ENCODE measurements around the gene PHACTR3.

DNA sequence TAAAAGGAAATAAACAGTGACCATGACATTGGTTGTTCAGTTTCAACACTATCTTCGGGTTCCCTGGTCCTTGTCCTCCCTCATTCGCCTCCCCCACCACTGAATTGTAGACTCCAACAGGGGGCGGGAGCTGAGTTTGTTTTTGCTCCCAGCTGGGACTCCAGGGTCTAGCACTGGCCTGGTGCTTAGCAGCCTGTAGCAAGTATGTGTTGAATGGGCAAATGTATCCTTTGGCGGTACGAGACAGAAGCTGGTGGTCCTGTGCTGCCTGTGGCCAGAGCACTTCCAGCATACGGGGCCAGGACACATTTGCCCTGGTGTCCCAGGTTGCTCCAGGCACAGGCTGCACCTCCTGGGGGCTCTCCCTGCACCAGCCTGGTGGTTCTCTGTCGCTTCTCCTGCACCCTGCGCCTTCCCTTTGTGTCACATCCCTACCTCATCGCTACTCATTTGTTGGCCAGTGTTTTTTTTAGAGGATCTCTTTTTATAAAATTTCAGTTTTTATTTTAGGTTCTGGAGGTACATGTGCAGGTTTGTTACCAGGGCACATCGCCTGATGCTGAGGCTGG, 40.1 kb downstream of the PHACTR3 start:
- TF ChIP-seq, protein P1, sequence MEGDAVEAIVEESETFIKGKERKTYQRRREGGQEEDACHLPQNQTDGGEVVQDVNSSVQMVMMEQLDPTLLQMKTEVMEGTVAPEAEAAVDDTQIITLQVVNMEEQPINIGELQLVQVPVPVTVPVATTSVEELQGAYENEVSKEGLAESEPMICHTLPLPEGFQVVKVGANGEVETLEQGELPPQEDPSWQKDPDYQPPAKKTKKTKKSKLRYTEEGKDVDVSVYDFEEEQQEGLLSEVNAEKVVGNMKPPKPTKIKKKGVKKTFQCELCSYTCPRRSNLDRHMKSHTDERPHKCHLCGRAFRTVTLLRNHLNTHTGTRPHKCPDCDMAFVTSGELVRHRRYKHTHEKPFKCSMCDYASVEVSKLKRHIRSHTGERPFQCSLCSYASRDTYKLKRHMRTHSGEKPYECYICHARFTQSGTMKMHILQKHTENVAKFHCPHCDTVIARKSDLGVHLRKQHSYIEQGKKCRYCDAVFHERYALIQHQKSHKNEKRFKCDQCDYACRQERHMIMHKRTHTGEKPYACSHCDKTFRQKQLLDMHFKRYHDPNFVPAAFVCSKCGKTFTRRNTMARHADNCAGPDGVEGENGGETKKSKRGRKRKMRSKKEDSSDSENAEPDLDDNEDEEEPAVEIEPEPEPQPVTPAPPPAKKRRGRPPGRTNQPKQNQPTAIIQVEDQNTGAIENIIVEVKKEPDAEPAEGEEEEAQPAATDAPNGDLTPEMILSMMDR (IDR thresholded peaks at IDR 0.05), result no peak
- TF ChIP-seq POLR2AphosphoS5 (IDR thresholded peaks at IDR 0.05; ENCODE audit: low read depth, low read length), result no peak
- TF ChIP-seq, protein P2, sequence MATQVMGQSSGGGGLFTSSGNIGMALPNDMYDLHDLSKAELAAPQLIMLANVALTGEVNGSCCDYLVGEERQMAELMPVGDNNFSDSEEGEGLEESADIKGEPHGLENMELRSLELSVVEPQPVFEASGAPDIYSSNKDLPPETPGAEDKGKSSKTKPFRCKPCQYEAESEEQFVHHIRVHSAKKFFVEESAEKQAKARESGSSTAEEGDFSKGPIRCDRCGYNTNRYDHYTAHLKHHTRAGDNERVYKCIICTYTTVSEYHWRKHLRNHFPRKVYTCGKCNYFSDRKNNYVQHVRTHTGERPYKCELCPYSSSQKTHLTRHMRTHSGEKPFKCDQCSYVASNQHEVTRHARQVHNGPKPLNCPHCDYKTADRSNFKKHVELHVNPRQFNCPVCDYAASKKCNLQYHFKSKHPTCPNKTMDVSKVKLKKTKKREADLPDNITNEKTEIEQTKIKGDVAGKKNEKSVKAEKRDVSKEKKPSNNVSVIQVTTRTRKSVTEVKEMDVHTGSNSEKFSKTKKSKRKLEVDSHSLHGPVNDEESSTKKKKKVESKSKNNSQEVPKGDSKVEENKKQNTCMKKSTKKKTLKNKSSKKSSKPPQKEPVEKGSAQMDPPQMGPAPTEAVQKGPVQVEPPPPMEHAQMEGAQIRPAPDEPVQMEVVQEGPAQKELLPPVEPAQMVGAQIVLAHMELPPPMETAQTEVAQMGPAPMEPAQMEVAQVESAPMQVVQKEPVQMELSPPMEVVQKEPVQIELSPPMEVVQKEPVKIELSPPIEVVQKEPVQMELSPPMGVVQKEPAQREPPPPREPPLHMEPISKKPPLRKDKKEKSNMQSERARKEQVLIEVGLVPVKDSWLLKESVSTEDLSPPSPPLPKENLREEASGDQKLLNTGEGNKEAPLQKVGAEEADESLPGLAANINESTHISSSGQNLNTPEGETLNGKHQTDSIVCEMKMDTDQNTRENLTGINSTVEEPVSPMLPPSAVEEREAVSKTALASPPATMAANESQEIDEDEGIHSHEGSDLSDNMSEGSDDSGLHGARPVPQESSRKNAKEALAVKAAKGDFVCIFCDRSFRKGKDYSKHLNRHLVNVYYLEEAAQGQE (IDR thresholded peaks at IDR 0.05; ENCODE audit: insufficient read depth in 1 of 2, low read depth in 2 of 2, low read length in 1 of 2), result no peak
- no peak for TF ChIP-seq SIN3A (IDR thresholded peaks at IDR 0.05; ENCODE audit: borderline replicate concordance, insufficient read depth, low read depth, low read length)
